ENCODE data around the gene ARHGEF28. TPM values are rescaled to one million over a fixed set of nuclear protein-coding genes. Genes with fewer than 3 reads are reported as not detected.

Gene ARHGEF28
- total RNA-seq, 1 donor from 2014 or later = 72.1 TPM

DNA sequence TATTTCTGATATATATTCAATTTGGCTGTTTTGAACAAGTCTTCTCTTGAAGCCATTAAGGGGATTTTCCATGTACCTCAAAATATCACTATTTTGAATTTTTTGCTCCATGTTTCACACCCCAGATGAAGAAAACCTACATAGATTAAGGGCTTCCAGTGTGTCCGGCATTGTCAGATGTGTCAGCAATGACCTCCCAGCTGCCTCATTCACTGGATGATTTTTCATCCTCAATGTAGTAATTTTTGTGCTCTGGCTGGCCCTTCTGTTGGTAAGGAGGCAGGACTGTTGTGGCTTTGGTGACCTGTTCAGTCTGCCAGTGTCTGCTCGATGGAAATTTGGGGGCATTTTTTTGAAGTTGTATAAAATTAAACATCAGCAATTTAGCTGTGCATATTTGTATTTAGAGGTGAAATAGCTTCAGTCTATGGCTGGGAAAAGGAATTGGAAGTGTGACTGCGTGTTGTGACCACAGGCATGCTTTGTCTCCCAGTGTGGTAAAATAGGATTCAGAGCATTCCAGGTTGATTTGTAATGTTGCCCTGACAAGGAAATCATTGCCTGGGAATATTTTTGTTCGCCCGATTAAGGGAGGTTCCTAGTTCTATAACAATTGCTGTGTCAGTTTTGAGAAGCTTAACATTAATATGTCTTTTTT, 312.4 kb downstream of the ARHGEF28 start:
- peak; percentile 97 for DNase-seq (ENCODE audit: low read depth)
- TF ChIP-seq, protein P1, sequence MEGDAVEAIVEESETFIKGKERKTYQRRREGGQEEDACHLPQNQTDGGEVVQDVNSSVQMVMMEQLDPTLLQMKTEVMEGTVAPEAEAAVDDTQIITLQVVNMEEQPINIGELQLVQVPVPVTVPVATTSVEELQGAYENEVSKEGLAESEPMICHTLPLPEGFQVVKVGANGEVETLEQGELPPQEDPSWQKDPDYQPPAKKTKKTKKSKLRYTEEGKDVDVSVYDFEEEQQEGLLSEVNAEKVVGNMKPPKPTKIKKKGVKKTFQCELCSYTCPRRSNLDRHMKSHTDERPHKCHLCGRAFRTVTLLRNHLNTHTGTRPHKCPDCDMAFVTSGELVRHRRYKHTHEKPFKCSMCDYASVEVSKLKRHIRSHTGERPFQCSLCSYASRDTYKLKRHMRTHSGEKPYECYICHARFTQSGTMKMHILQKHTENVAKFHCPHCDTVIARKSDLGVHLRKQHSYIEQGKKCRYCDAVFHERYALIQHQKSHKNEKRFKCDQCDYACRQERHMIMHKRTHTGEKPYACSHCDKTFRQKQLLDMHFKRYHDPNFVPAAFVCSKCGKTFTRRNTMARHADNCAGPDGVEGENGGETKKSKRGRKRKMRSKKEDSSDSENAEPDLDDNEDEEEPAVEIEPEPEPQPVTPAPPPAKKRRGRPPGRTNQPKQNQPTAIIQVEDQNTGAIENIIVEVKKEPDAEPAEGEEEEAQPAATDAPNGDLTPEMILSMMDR (conservative IDR thresholded peaks at IDR 0.05; ENCODE audit: low read depth, low read length) = no peak
- H3K4me3 ChIP-seq (ENCODE audit: low read depth, low read length) = no peak overlapping the region

DNA sequence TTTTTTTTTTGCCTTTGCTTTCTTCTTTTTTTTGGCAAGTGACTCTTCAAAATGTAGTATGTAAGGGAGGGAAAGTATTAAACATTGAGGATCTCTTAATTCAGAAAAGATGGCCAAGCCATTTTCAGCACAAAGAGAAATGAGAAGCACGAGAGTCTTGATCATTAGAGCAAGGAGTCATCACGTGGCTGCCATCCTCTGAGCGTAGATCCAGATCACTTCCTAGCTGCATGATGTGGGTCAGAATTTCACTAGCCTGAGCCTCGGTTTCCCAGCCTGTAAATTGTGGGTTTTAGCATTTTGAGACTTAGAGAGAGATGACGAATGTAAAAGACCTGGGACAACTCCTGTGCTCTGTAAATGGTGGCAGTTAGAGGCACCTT, 312.9 kb downstream of the ARHGEF28 start:
- H3K4me3 ChIP-seq (ENCODE audit: low read depth, low read length) = no peak overlapping the region
- TF ChIP-seq, protein P1 (conservative IDR thresholded peaks at IDR 0.05; ENCODE audit: low read depth, low read length) = no peak

GRCh38 chr5:73939557-73939956, 313.6 kb downstream of the ARHGEF28 start:
- no peak for DNase-seq (ENCODE audit: low read depth)
- H3K4me3 ChIP-seq (ENCODE audit: low read depth, low read length) = no peak overlapping the region
- TF ChIP-seq, protein P1 (conservative IDR thresholded peaks at IDR 0.05; ENCODE audit: low read depth, low read length) = no peak

More for the DNA sequence above, 312.9 kb downstream of the ARHGEF28 start:
- DNase-seq (ENCODE audit: low read depth) = no peak

- no peak for DNase-seq (ENCODE audit: low read depth)
- TF ChIP-seq, protein P1 (conservative IDR thresholded peaks at IDR 0.05; ENCODE audit: low read depth, low read length) = no peak
- H3K4me3 ChIP-seq (ENCODE audit: low read depth, low read length) = no peak overlapping the region
These were observed 314.0 kb downstream of the ARHGEF28 start for GRCh38 chr5:73940026-73940425.

DNA sequence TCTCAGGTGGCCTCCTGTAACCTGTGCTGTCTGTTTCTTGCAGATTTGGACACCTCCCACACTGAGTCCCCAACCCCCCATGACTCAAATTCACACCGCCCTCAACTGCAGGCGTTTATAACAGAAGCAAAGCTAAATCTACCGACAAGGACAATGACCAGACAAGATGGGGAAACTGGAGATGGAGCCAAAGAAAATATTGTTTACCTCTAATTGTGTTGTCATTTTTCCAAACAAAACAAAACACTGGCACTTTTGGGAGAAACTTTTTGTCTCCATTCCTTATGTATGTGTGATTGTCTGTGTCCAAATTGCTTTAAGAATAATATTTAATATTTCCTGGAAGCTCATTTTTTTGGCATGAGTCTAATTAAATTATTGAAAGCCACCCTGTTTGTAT, 314.8 kb downstream of the ARHGEF28 start:
- DNase-seq (ENCODE audit: low read depth) = no peak
- no peak overlapping the region for H3K4me3 ChIP-seq (ENCODE audit: low read depth, low read length)
- TF ChIP-seq, protein P1 (conservative IDR thresholded peaks at IDR 0.05; ENCODE audit: low read depth, low read length) = no peak

GRCh38 chr5:73942783-73943182, 316.8 kb downstream of the ARHGEF28 start:
- TF ChIP-seq, protein P1 (conservative IDR thresholded peaks at IDR 0.05; ENCODE audit: low read depth, low read length) = no peak
- H3K4me3 ChIP-seq (ENCODE audit: low read depth, low read length) = no peak overlapping the region
- DNase-seq (ENCODE audit: low read depth) = no peak

DNA sequence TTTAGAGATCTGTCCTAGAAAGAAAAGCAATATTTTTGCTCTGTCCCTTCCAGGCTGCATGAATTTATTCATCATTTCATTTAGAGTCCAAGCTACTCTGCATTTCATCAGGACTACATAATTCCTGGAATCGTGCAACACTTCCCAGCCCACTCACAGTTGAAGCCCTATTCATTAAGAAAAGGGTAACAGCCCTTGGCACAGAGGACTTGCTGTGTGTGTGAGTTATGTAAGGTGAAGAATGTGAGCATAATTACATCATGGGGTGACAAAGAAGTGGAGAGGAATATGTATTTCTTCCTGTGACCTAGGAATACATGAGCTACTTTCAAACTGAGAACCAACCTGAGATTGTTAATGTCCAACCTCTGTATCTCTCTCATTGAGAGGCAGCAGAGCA, 317.4 kb downstream of the ARHGEF28 start:
- DNase-seq (ENCODE audit: low read depth) = no peak
- no peak overlapping the region for H3K4me3 ChIP-seq (ENCODE audit: low read depth, low read length)
- TF ChIP-seq, protein P1 (conservative IDR thresholded peaks at IDR 0.05; ENCODE audit: low read depth, low read length) = no peak
